T1000 (cell line): ENCODE data around the gene STAG3.
"Not testable (repeated sequence)": the region's sequence is repeated elsewhere in the genome, so short reads cannot be mapped to it uniquely, and the experiment has no call there.

Experiments
- DNase-seq: peaks from one replicate; lab custom pipeline; 2025; ENCODE audit warnings: mixed read lengths; lab: John Stamatoyannopoulos, UW

The STAG3 gene

GRCh38 chr7:100173806-100174495 is 3.8 kb upstream of the STAG3 start:
- DNase-seq = no peak

GRCh38 chr7:100174582-100174981 is 3.1 kb upstream of the STAG3 start:
- no peak for DNase-seq

GRCh38 chr7:100175296-100175935 is 2.3 kb upstream of the STAG3 start:
- no peak for DNase-seq

GRCh38 chr7:100176096-100177044 is 1.3 kb upstream of the STAG3 start:
- DNase-seq = no peak

GRCh38 chr7:100180084-100180483 is 2.4 kb downstream of the STAG3 start:
- DNase-seq = not testable (repeated sequence)

GRCh38 chr7:100182616-100183015 is 4.9 kb downstream of the STAG3 start:
- not testable (repeated sequence) for DNase-seq

- DNase-seq = not testable (repeated sequence)
Observed at GRCh38 chr7:100183090-100183489, 5.4 kb downstream of the STAG3 start.

- no peak for DNase-seq
Observed at GRCh38 chr7:100185726-100186125, 8.0 kb downstream of the STAG3 start.

GRCh38 chr7:100189061-100189460 is 11.3 kb downstream of the STAG3 start:
- no peak for DNase-seq

- DNase-seq = no peak
Observed at GRCh38 chr7:100190048-100190711, 12.5 kb downstream of the STAG3 start.

GRCh38 chr7:100191775-100192174 is 14.1 kb downstream of the STAG3 start:
- DNase-seq = no peak

GRCh38 chr7:100192281-100192862 is 14.7 kb downstream of the STAG3 start:
- DNase-seq = not testable (repeated sequence)

GRCh38 chr7:100192969-100193368 is 15.3 kb downstream of the STAG3 start:
- no peak for DNase-seq

- no peak for DNase-seq
Observed at GRCh38 chr7:100195222-100195621, 17.5 kb downstream of the STAG3 start.

GRCh38 chr7:100195901-100196322 is 18.2 kb downstream of the STAG3 start:
- not testable (repeated sequence) for DNase-seq

- no peak for DNase-seq
Observed at GRCh38 chr7:100198266-100198665, 20.5 kb downstream of the STAG3 start.

- DNase-seq = no peak
Observed at GRCh38 chr7:100200693-100201092, 23.0 kb downstream of the STAG3 start.

GRCh38 chr7:100204454-100204853 is 26.7 kb downstream of the STAG3 start:
- no peak for DNase-seq

GRCh38 chr7:100208911-100209408 is 31.2 kb downstream of the STAG3 start:
- no peak for DNase-seq

GRCh38 chr7:100209493-100209892 is 31.8 kb downstream of the STAG3 start:
- DNase-seq = no peak

GRCh38 chr7:100210805-100211204 is 33.1 kb downstream of the STAG3 start:
- DNase-seq = no peak
